HG03558 (cell line): Measurements from ENCODE around the gene SFMBT2.

Source experiments
- ATAC-seq: cut with Tn5 transposase; IDR thresholded peaks from one replicate; pipeline ENCODE4 v1.9.1; 2021; ENCODE audit warnings: moderate number of reproducible peaks; ENCODE audit not compliant: unreplicated experiment; ENCODE audit errors: extremely low read depth

SFMBT2 gene

DNA sequence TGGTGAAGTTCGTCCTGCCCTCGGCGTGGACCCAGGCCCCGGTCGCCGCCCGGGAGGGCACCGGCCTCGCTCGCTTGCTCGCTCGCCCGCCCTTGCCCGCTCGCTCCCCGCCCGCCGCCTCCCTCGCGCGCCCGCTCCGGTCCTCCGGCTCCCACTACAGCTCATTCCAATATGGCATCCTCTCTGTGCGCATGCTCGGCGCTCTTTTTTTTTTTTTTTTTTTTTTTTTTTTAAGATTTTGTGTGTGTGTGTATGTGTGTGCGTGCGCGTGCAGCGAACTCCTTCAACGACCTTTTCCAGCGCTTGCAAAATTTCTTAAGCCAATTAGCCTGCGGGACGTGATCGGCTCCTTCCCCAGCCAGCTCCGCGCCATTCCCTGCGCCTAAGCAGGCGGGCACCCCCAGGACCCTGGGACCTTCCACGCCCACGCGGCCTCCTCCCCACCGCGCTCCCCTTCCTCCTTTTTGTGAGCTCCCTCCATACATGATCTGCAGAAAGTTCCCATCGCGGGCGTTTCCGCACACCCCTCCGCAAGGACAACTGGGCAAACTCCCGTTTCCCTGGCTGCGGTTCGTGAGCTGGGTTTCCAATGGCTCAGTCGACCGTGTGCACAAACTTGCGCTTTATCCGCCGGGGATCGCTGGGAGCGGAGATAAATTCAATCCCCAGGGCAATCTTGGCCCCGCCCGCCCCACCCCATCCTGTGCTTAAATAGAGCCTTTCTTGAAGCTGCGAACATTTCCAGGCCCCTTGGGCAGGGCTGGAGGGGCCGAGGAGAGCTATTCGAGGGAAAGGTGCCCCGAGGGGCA, at the start of gene SFMBT2:
TSS of gene SFMBT2 (minus strand) at position 173 of the 809 bp plus-strand sequence. CDS start 29,136 bp downstream, outside the sequence.
- ATAC-seq, result no peak

DNA sequence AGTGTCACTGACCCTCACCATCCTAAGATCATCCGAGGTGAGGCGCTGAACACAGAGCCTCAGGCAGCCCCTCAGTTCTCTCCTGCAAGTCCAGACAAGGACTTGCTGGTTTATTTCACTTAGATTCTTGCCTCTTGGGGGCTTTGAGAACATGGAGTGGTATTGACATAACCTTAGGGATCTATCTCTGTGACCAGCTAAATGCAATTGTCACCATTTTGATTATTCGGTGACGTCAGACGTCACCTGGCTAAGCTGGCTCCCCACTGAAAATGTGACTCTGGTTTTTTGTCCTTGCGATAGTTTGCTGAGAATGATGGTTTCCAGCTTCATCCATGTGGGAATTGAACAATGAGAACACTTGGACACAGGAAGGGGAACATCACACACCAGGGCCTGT, 49.2 kb upstream of the SFMBT2 start:
- ATAC-seq, result no peak

DNA sequence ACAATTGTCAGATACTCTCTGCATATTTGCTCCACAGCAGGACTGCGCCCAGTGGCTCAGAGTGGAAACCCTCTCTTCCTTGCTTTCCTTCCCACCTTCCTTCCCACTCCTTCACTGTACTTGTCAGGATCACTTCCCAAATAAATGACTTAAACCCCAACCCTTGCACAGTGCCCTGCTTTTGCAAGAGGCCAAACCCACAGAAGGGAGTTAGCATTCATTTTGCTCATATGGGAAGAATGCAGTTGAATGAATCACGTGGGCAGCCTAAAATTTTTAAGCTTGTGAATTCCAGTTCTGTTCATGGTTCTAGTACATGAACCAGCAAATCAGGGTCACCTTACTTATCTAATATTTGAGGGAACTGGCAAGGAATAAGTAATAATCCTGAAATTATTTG, 47.7 kb upstream of the SFMBT2 start:
- no peak for ATAC-seq

DNA sequence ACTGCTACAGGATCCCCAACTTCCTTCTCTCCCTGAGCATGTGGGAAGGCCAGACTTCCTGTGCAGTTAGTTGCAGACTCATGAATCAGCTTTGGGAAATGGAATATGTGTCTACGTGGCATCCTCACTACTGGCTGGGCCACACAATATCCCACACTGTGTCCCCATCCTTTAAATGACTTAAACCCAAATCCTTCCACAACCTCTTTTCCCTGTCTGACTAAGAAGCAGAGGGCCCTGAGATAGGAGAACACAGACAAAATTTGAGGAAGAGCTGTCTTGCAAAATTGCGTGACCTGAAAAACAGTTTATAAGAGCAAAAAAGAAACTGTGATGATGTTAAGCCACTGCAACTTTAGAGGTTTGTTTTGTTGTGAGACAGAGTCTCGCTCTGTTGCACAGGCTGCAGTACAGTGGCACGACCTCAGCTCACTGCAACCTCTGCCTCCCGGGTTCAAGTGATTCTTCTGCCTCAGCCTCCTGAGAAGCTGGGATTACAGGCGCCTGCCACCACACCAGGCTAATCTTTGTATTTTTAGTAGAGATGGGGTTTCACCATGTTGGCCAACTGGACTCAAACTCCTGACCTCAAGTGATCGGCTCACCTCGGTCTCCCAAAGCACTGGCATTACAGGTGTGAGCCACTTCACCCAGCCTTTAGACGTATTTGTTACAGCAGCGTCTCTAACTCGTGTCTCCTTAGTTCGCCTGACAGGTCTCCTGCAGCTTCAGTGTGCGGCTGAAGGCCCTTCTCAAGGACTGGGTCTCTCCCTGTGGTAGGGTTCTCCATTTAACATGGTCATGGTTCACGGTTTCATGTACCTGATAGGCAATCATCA, 46.9 kb upstream of the SFMBT2 start:
- no peak for ATAC-seq

DNA sequence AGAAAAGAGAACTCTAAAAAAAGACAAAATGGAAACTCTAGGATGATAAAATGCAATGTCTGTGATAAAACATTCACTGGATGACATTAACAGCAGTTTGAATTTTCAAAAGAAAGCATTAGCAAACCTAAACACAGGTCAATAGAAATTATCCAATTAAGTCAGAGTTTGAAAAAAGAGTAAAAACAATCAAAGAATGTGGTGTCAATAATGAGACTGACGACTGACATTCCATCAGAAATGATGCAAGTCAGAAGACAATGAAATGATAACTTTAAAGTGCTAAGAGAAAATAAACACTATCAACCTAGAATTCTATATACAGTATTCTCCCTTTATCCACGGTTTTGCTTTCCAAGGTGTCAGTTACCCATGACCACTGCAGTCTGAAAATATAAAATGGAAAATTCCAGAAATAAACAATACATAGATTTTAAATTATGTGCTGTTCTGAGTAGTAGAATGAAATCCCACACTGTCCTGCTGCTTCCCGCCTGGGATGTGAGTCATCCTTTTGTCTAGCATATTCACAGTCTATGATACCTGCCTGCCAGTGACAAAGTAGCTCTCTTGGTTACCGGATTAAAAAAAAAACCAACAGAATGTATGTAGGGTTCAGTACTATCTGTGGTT, 38.3 kb upstream of the SFMBT2 start:
- ATAC-seq, result no peak

DNA sequence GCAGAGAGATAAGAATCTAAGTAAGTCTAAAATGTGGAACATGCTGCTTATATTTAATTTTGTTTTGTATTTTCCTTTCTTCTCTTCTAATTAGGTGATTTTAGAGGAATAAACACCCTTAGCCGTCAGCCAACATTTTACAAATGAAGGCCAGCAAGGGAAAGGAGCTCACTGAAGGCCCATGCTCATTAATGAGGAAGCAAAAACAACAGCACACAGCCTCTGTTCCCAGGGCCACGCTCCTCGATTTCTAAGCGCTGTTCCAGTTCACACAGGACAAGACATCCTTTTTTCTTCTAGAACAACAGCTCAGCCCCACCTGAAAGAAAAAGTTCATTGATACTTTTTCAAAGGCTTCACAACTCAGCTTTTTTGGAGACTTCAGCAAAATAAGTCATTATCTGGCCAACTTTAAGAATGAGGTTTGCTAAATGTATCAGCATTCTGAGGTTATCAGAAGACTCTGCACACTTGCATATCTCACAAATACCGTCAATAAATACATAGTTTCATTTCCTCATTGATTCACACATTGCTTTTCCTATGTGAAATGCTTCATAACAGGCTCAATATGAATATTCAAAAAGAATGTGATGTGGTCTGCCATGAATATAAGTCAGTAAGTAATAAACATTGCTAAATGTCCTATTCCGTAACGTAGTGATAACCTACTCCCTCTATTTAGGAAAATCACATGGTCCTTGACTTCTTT, 34.8 kb upstream of the SFMBT2 start:
- peak; percentile 61 for ATAC-seq

DNA sequence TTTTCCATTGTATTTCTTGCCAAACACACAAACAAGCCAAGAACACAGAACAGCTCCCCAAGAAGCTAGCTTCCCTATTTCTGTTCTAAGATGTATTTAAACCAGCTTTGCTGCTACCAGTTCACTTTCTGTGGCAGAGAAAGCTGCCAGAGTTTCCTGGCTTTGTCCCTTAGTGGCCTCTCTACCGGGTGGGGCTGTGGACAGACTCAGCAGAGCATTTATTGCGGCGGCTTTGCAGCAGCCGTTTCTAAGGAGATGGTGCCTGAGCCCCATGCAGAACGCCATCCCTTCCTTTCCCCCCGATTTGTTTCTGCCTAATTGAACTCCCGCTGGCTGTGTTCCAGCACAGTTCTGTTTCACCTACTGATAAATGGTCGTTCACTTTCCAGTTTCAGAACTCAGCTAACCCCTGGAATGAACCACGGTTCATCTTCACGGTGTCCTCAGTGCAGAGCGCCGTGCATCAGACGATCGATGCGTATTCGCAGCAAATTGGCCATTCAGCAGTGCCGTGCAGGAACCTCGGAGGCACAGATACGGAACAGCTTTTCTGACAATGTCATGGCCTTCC, 33.8 kb upstream of the SFMBT2 start:
- ATAC-seq, result no peak

DNA sequence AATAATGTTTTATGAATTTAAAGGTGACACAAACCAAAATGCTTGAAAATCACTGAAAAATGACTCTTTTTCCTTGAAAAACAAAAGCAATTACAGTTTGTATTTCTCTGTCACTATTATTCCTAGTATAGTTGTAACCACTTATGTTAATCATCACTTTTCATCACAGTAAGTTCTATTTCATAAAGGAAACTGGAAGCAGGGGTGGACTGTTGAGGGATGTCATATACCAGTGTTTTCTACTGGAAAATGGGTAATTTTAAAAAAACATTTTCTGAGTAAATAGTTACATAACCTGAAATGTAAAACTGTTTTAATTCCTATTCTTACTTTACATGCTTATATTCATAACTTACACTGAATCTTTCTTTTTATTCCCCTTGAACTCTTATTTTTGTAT, 32.2 kb upstream of the SFMBT2 start:
- ATAC-seq, result no peak

DNA sequence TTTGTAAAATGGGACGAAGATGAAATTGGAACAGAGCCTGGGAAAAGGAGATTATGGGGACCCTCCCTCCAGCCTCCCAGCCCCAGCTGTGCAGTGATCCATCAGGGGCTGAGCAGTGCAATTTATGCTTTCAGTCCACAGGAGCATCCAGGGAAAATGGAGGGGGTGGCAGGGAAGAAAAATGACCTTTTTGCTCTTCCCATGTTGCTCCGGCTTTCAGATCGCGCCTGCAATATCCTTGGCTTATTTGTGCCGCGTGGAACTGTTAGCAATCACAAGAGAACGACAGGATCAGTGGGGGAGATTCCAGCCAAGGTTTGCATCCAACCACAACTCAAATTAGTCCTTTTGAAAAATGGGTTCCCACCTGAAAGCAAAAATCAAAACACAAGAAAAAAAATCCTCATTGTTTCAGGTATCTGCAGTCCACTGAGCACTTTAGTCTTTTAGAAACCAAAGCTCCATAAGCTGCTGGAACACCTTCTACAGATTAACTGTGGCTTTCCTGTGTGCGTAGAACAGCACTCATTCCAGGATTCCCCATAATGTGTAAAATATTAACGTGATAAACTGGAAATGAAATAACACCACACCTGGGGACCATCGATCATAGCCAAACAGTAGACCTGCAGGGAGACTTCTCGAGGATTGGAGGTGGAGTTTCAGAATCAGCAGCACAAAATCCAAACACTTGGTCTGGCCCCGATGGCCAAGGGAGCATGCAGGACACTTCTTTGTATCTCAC, 30.7 kb upstream of the SFMBT2 start:
- no peak for ATAC-seq

DNA sequence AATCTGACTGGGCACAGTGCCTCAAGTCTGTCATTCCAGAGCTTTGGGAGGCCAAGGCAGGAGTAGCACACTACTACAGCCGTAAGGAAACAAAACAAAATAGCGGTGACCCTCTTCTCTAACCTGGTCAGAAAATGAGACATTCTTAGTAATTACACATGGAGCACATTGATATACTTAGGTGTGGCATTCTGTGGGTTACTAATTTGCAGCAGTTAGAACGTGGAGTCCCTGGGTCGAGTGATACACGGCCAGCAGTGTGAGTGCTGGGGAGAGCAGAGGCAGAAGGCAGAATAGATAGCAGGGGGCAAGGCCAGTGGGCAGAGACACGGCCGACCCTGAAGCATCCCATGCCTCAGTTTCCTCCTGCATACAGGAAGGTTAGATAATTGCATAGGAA, 28.9 kb upstream of the SFMBT2 start:
- ATAC-seq, result no peak

DNA sequence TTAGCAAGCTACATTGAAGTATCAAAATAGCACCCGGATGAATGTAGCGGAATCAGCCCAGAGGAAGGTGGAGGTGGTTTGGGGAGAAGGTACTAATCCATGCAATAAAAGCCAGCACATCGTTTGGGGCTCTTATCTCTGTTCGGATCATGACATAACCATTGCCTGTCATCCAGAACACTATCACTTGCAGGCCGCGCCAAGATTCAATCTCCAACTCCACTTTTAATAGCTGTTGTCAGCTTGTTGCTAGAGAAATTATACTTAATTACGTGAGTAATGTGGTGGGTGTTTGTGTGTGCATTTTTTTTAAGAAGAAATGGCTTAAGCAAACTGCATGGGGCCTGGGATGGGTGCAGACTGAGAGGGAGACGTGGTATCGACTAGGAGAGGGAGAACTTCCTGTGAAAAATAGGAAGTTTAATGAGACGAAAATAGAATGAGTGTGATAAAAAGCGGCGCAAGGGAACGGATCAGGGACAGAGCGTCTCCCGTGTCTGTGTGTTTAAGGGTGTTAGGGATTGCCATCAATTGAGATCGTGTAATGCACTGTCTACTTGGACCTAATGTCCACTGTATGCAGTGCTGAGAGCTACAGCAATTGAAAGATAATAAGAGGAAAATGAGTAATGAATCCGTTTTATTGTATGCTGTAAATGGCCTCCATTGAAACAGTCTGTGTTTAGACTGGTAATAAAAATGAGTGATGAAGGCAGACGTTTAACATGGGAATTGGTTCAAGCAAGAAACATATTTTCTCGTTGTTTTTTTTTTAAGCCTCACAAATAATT, 27.6 kb upstream of the SFMBT2 start:
- no peak for ATAC-seq

DNA sequence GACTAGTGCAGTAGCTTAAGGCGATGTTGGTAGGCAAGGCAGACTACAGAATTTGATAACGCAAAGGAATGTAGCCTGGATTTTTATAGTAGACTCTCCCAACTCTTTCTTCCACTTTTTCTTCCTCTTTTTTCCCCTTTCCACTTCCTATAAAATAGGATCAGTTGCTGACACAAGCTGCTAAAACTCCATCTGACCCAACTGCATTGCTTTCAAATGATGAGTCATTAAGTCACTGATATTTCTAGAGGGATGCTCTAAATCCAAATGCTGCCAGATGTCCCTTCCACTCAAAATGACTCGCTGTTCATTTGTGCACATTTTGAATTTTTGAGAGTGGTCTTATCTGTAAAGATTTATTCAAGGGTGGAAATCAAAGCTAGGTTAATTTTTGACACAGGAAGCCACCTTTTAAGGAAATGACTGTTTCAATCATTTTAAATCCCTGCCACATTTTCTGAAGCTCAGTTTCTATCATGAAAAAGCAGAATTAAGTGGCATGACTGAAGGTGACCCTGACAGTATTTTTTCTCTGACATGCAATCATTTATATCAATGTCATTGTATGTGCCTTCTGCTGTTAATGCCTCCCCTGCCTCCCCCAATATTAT, 25.8 kb upstream of the SFMBT2 start:
- no peak for ATAC-seq

DNA sequence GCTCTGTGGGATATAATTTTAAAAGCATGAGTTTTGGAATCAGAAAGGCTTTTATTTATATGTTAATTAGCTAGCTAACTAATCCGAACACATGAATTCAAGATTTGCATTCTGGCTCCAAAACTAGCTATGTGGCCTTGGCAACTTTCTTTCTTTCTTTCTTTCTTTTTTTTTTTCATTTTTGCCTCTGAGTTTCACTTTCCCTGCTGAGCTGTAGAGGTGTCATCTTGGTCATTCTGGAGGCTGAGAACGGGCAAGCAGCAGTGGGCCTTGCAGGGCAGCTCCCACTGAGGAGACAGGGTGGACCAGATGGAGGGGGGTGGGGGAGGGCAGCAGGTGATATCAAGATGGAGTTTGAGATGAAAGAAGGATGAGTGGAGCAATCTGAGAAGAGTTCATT, 24.8 kb upstream of the SFMBT2 start:
- no peak for ATAC-seq

DNA sequence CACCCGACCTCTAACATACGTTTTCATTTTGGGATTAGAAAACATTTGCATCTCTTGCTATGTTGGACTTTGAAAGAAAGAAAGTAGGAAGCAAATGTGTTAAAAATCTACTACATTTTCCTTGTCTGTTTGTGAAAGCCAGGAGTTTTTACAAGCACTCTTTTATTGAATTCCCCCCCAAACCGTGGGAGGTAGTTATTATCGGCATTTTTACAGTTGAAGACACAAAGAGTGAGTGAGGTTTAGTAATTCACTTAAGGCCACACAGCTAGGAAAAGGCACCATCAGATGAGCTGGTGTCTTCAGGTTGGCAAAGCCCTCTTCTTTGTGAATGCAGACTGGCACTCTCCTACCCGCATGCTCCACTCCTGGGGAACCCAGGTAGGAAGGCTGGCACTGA, 23.5 kb upstream of the SFMBT2 start:
- no peak for ATAC-seq

DNA sequence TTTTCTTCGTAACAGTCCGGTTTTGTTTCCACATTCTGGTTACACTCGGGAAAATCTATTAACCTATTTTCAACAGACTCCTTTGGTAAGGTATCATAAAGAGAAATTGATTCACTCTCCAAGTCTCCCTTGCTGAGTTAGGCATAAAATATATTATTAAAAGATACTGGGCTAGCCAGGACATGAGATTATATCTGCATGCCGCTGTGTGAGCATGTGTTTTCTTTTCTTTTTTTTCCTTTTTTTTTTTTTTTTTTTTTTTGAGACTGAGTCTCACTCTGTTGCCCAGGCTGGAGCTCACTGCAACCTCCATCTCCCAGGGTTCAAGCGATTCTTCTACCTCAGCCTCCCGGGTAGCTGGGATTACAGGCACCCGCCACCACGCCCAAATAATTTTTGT, 23.0 kb upstream of the SFMBT2 start:
- ATAC-seq, result no peak

DNA sequence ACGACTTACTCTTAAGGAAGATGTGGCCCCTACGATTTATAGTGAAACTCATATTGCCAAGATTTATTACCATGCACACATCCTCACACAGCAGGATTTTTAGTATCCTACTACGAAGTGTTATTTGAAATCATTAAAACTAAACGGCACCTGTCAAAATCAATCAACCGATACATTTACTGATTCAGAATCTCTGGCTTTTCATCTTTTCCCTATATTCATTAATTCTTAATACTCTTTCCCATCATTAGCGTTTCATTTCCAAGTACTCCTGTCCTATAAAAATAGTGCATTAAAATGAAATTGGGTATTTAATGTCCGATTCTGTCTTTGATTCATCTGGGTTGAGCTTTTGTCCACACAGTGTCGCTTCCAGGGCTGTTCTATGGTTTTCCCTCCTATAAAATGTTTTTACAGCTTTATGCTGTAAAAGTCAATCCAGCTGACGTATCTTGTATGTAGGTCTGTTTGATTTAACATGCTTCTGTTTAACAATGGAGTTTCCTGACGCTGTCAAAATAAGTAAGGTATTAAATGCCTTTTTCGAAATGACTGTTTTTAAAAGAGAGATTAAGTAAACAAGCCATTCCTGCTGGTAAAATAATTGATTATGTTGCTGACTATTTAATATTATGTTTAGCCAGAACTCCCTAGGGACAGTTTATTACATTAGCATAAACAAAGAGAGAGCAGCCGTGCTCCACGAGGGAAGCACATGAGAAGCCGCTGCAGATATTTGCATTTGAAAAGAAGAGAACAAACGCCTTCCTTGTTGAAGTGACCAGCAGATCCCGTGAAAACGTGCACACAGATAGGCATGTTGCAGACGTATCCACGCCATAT, 22.3 kb upstream of the SFMBT2 start:
- no peak for ATAC-seq

DNA sequence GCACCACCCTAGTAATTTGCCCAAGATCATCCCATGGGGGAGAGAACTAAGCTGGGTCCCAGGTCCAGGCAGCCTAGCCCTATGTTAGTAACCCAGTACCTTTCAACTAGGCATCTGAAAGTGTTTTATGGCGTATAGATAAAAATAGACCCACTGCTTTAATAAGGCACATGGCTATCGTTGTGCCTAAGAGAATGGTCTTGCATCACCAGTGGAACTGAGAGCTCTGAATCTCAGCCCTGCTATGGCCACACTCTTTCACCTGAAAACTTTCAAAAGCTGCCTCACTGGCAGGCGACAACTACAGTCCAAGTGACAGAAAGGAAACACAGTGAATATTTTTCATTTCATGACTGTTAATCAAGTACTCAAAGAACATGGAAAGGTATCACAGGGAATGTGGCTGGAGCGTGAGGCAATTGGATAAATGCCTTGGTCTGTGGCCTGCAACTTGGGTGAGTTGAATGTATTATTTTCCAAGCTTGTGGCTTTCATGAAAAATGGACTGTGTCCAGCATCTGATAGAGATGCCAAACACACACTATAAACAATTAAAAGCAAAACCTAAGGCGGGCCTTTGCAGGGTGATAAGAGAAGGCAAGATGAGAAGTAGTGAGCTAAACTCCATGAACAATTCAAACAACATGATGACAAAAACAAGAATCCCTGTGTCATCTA, 18.0 kb upstream of the SFMBT2 start:
- ATAC-seq, result no peak
